ENCODE data around the gene SNTG2.
"Not testable (repeated sequence)": the region's sequence is repeated elsewhere in the genome, so short reads cannot be mapped to it uniquely, and the experiment has no call there.

The SNTG2 gene

GRCh38 chr2:1405967-1406366, 455.3 kb downstream of the SNTG2 start:
- DNase-seq (ENCODE audit: low read depth in 2 of 2, low spot score in 1 of 2): no peak

DNA sequence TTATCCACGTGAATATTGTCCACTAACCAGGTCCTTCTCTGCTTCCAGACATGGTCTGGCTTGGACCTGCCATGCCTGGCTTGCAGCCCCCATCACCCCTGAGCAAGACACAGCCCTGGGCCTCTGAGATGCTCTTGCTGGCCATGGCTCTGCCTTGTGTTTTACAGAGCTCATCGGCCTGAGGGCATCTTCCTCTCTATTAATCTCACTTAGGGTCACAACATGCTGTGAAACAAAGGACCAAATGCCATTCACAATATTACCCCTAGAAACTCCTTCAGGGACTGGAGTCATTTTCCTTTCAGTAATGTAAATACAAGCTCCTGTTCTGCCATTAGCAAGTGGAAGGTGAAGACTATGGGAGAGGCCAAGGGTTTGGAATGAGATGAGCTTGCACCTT, 455.8 kb downstream of the SNTG2 start:
- DNase-seq (ENCODE audit: low read depth in 2 of 2, low spot score in 1 of 2): no peak

GRCh38 chr2:1407950-1408675, 457.5 kb downstream of the SNTG2 start:
- DNase-seq (ENCODE audit: low read depth in 2 of 2, low spot score in 1 of 2): no peak

DNA sequence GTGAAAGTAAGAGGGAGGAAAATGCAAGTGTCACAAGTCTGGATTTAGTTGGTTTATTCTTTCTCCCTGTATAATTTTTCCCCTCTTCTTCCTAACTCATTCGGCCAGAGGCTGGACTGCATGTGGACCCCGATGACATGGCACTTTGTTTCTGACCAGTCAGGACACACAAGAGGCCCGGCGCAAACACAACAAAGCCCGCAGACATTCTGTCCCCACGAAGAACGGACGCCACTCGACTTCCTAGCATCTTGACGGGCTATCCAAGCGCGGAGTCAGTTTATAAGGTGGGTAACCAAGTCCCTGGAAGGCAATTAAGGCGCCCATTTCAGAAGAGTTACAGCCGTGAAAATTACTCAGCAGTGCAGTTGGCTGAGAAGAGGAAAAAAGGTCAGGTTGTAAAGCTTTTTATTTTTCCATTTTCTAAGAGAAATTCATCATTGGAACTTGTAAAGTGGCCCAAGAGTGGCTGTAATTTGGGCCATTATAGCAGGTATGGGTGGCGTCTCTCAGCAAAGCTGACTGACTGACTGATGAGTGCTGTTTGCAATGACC, 462.6 kb downstream of the SNTG2 start, which contains the start of gene TPO:
TPO (plus strand) TSS at position 308 of the 555 bp plus-strand sequence. CDS start 946 bp downstream, outside the sequence.
- DNase-seq (ENCODE audit: low read depth in 2 of 2, low spot score in 1 of 2): no peak

- no peak for DNase-seq (ENCODE audit: low read depth in 2 of 2, low spot score in 1 of 2)
Observed at GRCh38 chr2:1414121-1414520, 463.5 kb downstream of the SNTG2 start.

- not testable (repeated sequence) for DNase-seq (ENCODE audit: low read depth in 2 of 2, low spot score in 1 of 2)
Observed at GRCh38 chr2:1414901-1415300, 464.3 kb downstream of the SNTG2 start.

- DNase-seq (ENCODE audit: low read depth in 2 of 2, low spot score in 1 of 2): no peak
Observed at GRCh38 chr2:1415501-1415900, 464.9 kb downstream of the SNTG2 start.

Measured in stimulated activated CD8-positive, alpha-beta memory T cell treated with anti-CD3 and anti-CD28 coated beads, Interleukin-4, amount 100 ng/mL, for 4 hours (primary cell).